ENCODE results near the gene STC2. TPM values are rescaled to one million over a fixed set of nuclear protein-coding genes. Genes with fewer than 3 reads are reported as not detected.

STC2 gene
- total and polyA plus RNA-seq, 3 donors from 2014 or later, result 0.87 to 2.0 (median 2.0) TPM

- intact Hi-C loops (cut with DNase I; ENCODE audit: low total_unique reads), result no loop called here
- H3K36me3 ChIP-seq (ENCODE audit: low read depth, missing control alignments), result no peaks in the 10 kb centered on the region
- H3K9me3 ChIP-seq, result no peaks in the 10 kb centered on the region
- no peak overlapping the region for H3K27ac ChIP-seq
- no peak overlapping the region for H3K4me3 ChIP-seq
- WGBS, 2 donors, result 81 to 93% methylated on average over 12 to 13 of the region's 13 CpGs
- peaks cover 41% of the 10 kb centered on the region for H3K4me1 ChIP-seq
- no peaks in the 10 kb centered on the region for H3K27me3 ChIP-seq
- no peak for DNase-seq
- TF ChIP-seq CTCF (IDR thresholded peaks at IDR 0.05), result no peak
- TF ChIP-seq POLR2A (IDR thresholded peaks at IDR 0.05), result no peak
Measured at GRCh38 chr5:173325091-173325698, 3.0 kb downstream of the STC2 start.

- H3K27ac ChIP-seq, result peak overlapping the region; percentile 9 to 30
- intact Hi-C loops (cut with DNase I; ENCODE audit: low total_unique reads), result no loop called here
- peaks cover 45% of the 10 kb centered on the region for H3K4me1 ChIP-seq
- no peaks in the 10 kb centered on the region for H3K27me3 ChIP-seq
- TF ChIP-seq POLR2A (IDR thresholded peaks at IDR 0.05), result no peak
- no peak for TF ChIP-seq CTCF (IDR thresholded peaks at IDR 0.05)
- DNase-seq, result peak; percentile 60
- no peaks in the 10 kb centered on the region for H3K36me3 ChIP-seq (ENCODE audit: low read depth, missing control alignments)
- WGBS, 2 donors, result 24 to 38% methylated on average over 29 of the region's 29 CpGs
- H3K4me3 ChIP-seq, result no peak overlapping the region
- H3K9me3 ChIP-seq, result no peaks in the 10 kb centered on the region
Measured at GRCh38 chr5:173324115-173325001, 3.9 kb downstream of the STC2 start.

- no peaks in the 10 kb centered on the region for H3K36me3 ChIP-seq (ENCODE audit: low read depth, missing control alignments)
- 32 to 40% methylated on average over 8 of the region's 8 CpGs for WGBS, 2 donors
- H3K4me1 ChIP-seq, result peaks cover 40% of the 10 kb centered on the region
- no peaks in the 10 kb centered on the region for H3K27me3 ChIP-seq
- TF ChIP-seq CTCF (IDR thresholded peaks at IDR 0.05) (no peak), POLR2A (IDR thresholded peaks at IDR 0.05) (no peak)
- intact Hi-C loops (cut with DNase I; ENCODE audit: low total_unique reads), result no loop called here
- H3K27ac ChIP-seq, result peak overlapping the region; percentile 9 to 30
- H3K9me3 ChIP-seq, result no peaks in the 10 kb centered on the region
- no peak for DNase-seq
- H3K4me3 ChIP-seq, result no peak overlapping the region
Measured at GRCh38 chr5:173323799-173324114, 4.5 kb downstream of the STC2 start.

GRCh38 chr5:173323106-173323798, 5.0 kb downstream of the STC2 start:
- Histone ChIP-seq H3K9me3 (no peaks in the 10 kb centered on the region), H3K4me1 (peaks cover 38% of the 10 kb centered on the region), H3K4me3 (no peak overlapping the region), H3K27me3 (no peaks in the 10 kb centered on the region), H3K36me3 (ENCODE audit: low read depth, missing control alignments) (no peaks in the 10 kb centered on the region), H3K27ac (peak overlapping the region in 1 of 2 donors; percentile 30)
- TF ChIP-seq CTCF (IDR thresholded peaks at IDR 0.05), result no peak
- intact Hi-C loops (cut with DNase I; ENCODE audit: low total_unique reads), result no loop called here
- DNase-seq, result no peak
- 71 to 86% methylated on average over 23 to 25 of the region's 25 CpGs for WGBS, 2 donors

Data from testis (tissue), 3 donors.